Subcutaneous adipose tissue (tissue), 4 donors: Measurements from ENCODE around the gene DPP10. TPM values are rescaled to one million over a fixed set of nuclear protein-coding genes. Genes with fewer than 3 reads are reported as not detected.

Source experiments
- total RNA-seq, 4 donors: library from RNA; depleted of rRNA; stranded (reverse); fragments of >200 nt; gene quantifications; one replicate each; pipeline ENCODE4 v1.1.0, GENCODE V29; 2016
- TF ChIP-seq, protein P1 (sequence below): fragments of 450-650 bp; IDR thresholded peaks from one replicate; pipeline ENCODE4 v1.5.1; 2016; ENCODE audit warnings: low read depth, mild to moderate bottlenecking, control low read depth, antibody characterized with exemption, moderate library complexity

The DPP10 gene
- total RNA-seq, 4 donors from 2014 or later: 0.94 TPM; not detected in 3

DNA sequence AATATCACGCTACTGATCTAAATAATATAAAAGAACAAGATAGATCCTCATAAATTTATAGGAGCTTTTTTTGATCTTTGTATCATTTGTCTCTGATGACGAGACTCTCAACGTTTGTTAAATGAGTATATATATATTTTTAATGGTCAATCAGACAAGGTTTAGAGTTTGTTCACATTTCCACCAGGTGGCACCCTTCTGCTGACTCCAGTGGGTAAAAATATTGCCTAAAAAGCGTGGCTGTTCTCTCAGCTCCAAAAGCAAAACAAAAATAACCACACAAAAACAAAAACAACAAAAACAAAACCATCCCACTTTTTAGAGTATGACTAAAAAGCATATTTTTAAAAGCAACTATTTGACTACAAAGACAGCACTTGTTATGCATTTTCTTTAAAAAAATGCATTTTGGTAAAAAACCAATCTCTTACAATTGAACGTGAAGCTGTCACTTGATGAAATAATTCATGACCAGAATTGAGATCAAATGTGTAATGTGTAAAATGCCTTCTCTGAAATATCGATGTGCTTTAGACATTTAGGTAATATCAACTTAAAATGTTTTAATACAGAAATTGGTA, 723.2 kb downstream of the DPP10 start:
- TF ChIP-seq, protein P1, sequence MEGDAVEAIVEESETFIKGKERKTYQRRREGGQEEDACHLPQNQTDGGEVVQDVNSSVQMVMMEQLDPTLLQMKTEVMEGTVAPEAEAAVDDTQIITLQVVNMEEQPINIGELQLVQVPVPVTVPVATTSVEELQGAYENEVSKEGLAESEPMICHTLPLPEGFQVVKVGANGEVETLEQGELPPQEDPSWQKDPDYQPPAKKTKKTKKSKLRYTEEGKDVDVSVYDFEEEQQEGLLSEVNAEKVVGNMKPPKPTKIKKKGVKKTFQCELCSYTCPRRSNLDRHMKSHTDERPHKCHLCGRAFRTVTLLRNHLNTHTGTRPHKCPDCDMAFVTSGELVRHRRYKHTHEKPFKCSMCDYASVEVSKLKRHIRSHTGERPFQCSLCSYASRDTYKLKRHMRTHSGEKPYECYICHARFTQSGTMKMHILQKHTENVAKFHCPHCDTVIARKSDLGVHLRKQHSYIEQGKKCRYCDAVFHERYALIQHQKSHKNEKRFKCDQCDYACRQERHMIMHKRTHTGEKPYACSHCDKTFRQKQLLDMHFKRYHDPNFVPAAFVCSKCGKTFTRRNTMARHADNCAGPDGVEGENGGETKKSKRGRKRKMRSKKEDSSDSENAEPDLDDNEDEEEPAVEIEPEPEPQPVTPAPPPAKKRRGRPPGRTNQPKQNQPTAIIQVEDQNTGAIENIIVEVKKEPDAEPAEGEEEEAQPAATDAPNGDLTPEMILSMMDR: no peak

GRCh38 chr2:115168457-115168856, 726.0 kb downstream of the DPP10 start:
- TF ChIP-seq, protein P1: no peak

DNA sequence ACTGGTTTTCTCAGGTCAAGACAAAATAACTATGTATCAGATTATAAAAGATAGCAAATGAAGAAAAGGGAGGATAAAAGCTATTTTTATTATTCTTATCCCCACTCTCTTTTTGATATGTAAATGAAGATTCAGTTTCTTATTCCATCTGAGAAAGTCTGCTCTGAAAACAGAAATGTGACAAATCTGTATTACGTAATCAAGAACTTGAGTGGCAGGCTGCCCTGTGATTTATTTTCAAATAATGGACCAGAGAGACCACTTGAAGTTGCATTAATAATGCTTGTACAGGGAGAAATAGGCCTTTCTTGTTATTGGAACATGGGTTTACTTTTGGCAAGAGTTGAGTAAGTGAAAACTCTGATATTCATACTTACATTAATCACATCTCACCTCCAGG, 727.4 kb downstream of the DPP10 start:
- TF ChIP-seq, protein P1: no peak

- TF ChIP-seq, protein P1: no peak
These were observed 729.3 kb downstream of the DPP10 start for GRCh38 chr2:115171751-115172150.

- TF ChIP-seq, protein P1: no peak
These were observed 732.2 kb downstream of the DPP10 start for GRCh38 chr2:115174651-115175050.

- TF ChIP-seq, protein P1: no peak
These were observed 740.7 kb downstream of the DPP10 start for GRCh38 chr2:115183144-115183543.

DNA sequence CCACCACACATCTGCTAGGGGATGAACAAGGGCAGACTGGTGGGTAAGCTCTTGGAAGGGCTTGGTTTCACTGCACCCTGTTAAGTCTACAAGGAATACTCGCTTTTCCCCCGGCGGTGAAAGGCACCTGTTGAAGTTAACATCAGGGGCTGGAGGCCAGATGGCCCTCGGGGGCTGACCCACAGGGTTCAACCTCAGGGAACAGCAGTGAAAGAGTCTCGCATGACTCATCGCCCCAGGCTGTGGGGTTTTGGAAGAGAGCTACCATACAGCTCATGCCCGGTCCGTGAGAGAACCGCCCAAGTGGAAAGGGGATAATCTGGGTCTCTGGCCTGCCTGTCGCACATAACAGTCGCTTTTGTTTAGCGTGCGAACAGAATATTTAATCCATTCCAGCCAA, 748.0 kb downstream of the DPP10 start:
- TF ChIP-seq, protein P1: no peak
